ENCODE data around the gene ABTB1.
A peak's percentile ranks its signal among the peaks of the same experiment; 100 is the strongest.
"Not testable (repeated sequence)": the region's sequence is repeated elsewhere in the genome, so short reads cannot be mapped to it uniquely, and the experiment has no call there.

Gene ABTB1

DNA sequence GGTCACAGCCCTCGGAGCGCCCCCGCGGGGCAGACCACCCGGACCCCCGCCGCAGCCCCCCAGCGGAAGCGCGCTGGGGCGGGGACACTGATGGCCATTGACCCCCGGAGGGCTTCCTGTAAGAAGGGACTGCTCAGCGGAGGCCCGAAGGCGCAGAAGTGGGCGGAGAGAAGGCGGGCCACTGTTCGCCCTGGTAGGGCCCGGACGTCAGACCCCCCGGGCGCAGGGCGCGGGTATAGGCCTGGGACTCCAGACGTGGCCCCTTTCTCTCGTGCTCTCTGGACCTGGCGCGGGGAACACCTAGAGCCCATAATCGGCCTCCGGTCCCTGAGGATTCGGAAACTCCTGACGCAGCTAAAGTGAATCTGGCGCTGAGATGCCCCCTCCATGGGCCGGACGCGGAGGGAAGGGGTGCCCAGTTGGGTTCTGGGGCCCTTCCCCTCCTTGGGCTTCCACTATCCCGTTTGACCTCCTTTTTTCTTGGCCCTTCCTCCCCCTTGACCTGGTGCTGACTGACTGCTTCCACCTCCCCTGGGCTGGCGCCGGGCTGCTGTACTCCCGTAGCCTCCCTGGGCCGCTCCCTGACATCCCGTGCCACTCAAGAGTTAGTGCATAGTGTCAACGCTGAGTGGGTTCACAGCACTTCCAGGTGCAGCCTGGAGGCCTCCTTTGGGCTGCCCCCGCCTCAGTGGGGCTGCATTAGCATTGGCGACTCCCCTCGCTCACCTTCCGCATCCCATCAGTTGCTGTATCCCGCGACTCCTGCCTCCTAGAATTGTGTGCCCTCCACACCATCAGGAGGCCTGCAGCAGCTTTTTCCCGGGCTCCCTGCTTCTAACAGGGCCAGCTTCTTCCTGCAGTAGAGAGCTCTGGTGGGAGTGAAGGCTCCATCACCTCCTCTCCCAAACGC is 694 bp downstream of the ABTB1 start:
- DNase-seq (ENCODE audit: low spot score) = peak; percentile 49

DNA sequence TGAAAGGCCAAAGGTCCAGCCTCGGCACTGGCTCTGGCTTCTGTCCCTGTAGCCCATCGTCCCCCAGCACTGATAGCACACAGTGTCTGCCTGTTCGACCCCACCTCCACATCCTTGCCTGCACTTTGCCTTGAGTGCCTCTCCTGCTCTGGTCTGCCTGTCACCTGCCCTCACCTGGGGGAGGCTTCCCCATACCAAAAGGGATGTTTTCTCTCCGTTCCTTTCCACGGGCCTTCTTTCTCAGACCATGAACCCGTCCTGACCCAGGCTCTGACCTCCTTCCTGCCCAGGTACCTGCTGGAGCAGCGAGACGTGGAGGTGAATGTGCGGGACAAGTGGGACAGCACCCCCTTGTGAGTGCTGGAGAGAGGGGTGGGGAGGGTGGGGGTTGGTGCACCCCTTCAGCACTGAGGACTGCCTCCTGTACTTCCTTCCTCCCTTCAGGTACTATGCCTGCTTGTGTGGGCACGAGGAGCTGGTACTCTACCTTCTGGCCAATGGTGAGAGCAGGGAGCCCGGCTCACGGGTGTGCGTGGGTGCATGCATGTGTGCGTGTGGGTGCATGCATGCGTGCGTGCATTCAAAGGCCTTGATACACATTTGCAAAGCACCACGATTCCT is 1.5 kb downstream of the ABTB1 start:
- DNase-seq (ENCODE audit: low spot score) = no peak

DNA sequence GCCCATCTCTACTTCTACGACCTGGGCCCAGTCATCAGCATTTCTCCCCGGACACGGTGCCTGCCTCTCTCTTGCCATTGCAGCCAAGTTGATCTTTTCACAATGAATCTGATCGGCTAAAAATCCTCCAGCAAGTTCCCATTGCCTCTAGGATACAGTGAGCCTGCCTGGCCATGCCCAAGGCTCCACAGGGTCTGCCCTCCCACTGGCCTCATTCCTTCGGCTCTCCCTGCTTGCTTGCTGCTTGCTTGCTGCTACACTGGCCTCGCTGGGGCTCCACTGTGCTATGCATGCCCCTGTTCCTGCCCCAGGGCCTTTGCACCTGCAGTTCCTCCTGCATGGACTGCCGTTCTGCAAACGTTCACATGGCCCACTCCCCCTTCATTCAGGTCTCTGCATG is 2.0 kb downstream of the ABTB1 start:
- no peak for DNase-seq (ENCODE audit: low spot score)

DNA sequence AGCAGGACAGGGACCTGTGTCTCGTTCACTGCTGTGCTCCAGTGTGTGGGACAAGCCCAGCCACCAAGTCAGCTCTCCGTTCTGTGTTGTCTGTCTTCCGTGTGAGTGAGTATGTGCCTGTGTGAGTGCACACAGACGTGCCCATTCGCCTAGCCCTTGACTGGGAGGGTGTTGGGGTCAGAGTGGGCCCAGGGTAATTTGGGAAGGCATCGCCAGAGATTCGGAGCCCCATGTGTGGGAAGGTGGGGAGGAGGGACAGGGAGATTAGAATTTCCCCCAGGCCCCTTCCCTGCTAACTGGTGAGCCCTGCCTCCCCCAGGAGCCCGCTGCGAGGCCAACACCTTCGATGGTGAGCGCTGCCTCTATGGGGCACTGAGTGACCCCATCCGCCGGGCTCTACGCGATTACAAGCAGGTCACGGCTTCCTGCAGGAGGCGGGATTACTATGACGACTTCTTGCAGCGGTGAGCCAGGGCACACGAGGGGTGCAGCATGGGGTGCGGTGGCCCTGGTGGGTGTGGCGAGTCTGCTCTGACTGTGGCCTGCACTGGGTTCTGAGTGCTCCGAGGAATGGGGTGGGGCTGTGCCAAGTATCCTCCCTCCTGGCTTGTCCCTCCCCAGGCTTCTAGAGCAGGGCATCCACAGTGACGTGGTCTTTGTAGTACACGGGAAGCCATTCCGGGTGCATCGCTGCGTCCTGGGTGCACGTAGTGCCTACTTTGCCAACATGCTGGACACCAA is 3.1 kb downstream of the ABTB1 start:
- no peak for DNase-seq (ENCODE audit: low spot score)

DNA sequence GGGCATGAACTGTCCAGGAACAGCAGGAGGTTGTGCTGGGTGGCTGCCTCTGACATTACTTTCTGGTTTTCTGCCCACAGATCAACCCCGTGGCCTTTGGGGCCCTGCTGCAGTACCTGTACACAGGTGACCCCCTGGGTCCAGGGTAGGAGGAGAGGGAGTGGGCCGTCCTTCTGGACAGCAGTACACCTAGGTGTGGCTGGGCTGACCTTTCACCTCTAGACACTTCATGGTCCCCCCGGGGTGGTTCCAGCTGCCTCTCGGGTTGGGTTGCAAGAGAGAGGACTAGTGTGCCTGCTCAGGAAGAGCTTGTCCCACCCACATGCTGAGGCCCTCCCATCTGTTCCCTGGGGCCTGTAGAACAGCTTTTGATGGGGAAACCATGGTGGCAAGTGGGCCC is 3.7 kb downstream of the ABTB1 start:
- DNase-seq (ENCODE audit: low spot score) = no peak

DNA sequence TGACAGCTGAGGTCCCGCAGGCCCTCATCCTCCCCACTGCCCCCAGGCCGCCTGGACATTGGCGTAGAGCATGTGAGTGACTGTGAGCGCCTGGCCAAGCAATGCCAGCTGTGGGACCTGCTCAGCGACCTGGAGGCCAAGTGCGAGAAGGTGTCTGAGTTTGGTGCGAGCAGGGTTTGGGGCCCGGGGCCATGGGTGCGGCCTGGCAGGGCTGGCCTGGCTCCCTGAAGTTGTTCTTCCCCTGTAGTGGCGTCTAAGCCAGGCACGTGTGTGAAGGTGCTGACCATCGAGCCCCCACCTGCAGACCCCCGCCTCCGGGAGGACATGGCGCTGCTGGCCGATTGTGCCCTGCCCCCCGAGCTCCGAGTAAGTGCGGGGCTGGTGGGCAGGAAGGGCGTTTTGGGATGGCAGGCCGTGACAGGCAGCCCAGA is 4.2 kb downstream of the ABTB1 start:
- DNase-seq (ENCODE audit: low spot score) = no peak

DNA sequence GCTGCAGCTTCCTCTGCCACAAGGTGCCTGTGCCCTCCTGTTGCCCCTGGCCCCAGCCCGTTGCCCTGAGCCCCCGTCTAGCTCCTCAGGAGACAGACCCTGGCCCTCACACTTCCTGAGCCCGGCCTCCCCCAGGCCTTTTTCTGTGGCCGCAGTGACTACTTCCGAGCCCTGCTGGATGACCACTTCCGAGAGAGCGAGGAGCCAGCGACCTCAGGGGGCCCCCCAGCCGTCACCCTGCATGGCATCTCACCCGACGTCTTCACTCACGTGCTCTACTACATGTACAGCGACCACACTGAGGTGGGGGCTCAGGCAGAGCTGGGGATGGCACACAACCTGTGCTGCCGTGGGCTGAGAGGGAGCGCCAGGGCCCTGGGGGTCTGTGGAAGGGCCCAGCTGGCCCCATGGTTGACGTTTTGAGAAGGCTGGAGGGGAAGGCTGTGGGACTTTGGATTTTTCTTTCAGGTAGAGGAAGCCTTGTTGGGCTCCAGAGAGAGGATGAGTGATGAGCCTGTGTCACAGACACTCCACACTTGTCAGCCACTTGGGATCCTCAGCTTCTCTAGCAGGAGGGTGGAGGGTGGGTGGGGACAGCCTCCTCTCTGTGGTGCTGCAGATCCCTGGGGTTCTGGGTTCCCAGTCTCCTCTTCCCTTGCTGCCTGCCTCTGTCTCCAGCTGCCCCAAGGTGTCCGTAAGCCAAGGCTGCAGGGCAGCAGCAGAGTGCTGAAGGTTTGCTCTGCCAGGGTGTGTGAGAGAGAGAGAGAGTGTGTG is 5.0 kb downstream of the ABTB1 start:
- DNase-seq (ENCODE audit: low spot score) = no peak

DNA sequence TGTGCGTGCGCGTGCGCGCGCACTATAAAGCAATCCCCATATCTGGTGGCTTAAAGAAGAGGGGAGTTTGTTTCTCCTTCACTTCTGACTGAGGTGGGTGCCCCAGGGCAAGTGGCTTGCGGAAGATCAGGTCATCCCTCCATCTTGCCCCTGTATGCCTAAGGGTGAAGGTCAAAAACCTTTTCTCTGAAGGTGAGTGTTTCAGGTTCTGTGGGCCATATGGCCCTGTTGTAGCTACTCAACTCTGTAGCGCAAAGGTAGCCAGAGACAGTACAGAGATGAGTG is 5.5 kb downstream of the ABTB1 start:
- DNase-seq (ENCODE audit: low spot score) = no peak

DNA sequence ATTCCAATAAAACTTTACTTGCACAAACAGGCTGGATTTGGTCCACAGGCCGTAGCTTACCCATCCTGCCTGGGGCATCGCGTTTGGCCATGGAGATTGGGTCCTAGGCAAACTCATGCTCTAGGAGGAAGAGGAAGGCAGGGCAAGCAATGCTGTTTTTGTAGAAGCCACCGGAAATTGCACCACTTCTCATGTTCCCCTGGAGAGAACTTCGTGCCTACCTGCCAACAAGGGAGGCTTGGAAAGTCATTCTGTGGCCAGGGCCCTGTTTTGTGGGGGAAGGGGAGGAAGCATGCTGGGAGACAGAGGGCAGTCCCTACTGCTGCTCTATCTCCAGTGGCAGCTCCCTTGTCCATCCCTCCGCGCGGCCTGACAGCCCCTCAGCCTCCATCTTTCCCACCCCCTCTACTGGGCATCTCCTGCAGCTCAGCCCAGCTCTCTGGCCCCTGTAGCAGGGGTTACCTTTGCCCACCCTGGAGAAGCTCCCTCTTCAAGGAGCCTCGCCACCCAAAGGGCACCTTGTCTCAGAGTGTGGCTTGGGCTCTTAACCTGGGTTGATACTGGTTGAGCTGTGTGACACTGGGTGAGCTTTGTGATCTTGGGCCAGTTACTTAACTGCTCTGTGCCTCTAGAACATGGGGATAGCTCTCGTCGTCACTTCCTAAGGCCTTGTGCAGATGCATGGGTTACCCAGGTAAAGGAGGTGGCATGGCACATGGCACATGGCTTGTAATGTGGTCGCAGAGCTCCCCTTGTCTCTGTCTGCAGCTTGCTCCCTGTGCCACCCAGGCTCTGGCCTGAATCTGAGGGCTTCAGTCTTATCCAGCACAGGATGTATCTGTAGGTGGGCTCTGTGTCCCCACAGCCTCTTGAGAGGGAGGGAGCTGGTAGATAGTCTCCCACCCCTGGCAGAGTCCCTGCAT is 6.1 kb downstream of the ABTB1 start:
- DNase-seq (ENCODE audit: low spot score) = no peak

DNA sequence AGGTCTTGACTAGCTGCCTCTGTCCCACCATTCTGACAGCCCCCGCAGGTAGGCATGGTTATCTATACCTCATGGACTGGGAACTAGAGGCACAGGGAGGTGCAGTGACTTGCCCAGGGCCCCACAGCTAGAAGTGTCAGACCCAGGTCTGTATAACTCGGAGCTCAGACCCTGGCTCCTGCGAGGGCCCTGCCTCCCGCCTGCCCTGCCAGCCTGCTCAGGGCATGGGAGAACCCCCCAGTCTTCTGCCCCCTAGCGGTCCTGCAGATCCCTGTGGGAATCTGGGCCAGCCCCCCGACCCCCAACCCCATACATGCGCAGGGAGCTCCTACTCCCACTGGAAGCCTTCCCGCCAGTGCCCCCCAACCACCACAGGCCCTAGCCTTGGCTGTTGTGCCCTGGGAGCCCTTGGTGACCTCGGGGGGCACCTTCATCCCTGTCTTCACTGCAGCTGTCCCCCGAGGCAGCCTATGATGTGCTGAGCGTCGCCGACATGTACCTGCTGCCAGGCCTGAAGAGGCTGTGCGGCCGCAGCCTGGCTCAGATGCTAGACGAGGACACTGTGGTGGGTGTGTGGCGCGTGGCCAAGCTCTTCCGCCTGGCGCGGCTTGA is 6.9 kb downstream of the ABTB1 start:
- DNase-seq (ENCODE audit: low spot score) = no peak

DNA sequence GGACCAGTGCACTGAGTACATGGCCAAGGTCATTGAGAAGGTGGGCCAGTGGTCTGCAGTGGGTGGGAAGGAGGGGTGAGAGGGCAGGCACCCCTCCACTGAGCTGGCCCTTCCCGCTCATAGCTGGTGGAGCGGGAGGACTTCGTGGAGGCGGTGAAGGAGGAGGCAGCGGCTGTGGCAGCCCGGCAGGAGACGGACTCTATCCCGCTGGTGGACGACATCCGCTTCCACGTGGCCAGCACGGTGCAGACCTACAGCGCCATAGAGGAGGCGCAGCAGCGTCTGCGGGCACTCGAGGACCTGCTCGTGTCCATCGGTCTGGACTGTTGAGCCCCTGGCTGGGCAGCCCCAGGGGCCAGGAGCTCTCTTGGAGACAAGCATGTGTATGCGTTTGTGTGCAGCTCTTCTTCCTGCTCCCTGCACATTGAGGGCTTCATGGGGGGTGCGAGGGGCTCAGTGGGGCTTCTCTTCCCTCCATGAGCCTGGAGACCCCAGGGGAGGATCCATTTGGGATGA is 7.5 kb downstream of the ABTB1 start:
- DNase-seq (ENCODE audit: low spot score) = no peak

DNA sequence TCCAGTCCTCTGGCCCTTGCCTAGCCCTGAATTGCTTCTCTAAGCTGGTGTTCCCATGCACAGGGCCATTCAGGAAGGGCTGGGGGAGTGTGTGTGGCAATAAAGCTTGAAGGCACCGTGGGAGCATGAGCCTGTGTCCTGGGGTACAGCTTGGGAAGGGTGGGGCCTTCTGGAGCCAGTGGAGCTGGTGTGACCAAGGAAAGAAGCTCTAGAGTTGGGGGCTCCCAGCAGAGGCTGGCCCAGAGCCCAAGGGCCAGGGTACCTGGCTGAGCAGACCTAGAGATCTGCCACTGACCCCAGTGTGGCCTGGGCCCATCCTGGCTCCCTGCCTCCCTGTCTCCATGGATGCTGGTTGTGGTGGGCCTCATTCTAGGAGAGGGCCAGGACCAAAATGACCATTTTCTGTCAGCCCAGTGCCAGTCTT is 8.1 kb downstream of the ABTB1 start:
- no peak for DNase-seq (ENCODE audit: low spot score)

DNA sequence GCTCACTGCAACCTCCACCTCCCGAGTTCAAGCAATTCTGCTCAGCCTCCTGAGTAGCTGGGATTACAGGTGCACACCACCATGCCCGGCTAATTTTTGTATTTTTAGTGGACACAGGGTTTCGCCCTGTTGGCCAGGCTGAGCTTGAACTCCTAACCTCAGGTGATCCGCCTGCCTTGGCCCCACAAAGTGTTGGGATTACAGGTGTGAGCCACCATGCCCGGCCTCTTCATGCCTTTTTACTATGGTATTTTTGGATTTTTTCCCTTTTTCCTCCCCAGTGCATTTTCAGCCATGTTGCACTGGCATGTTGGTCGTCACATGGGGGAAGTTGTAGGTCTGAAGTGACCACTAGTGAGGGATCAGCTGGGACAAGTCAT is 9.4 kb downstream of the ABTB1 start:
- not testable (repeated sequence) for DNase-seq (ENCODE audit: low spot score)

DNA sequence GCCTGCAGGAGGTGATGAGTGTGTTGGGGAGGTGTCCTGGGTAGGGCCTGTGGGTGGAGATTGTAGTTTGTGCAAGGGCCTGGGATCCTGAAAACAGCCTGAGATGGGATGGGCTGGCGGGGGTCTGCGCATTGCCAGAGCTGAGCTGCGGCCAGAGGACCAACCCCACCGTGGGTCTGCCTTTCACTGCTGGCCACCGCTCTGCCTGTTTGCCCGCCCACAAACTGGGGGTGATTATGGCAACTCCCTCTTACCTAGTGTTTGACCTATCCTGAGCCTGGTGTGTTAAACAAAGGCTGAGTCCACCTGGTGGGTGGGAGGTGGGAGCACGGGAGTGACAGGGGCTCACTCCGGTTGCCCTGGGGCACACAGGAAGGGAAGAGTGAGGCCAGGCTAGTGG is 9.8 kb downstream of the ABTB1 start:
- DNase-seq (ENCODE audit: low spot score) = no peak

DNA sequence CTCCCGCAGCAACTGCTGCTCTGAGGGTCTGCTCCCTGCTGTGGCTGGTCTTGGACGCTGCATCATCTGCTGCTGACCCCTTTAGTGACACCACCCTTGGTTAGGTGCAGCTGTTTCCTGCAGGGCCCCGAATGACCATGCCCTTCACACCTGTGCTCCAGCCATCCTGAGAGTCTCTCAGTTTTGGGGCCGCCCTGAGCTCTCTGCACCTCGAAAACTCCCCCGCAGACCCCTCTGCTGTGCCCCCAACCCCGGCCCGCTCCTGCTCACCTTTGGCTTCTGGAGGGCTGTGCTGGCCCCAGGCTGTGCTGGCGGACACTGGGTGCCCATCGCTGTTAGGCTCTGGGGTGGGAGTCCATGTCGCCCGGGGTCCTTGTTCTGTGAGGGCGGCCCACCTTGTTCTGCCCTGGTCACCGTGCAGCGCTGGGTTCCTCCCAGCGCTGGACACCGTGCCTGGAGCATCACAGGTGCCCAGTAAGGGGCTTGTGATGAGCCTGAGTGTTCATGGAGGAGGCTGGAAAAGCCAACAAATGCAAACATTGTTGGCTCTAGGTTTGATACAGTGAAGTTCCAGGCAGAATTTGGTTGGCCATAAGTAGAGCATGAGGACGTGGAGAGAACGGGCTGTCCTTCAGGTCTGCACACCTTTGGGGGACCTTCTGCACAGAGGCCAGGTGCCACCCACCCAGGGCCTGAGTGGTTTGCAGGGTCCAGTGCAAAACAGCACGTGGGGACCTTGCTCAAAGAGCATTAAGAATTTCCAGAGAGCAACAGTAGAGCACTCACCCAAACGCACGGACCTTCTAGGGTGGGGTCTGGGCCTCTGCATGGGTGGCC is 12.3 kb downstream of the ABTB1 start:
- no peak for DNase-seq (ENCODE audit: low spot score)

DNA sequence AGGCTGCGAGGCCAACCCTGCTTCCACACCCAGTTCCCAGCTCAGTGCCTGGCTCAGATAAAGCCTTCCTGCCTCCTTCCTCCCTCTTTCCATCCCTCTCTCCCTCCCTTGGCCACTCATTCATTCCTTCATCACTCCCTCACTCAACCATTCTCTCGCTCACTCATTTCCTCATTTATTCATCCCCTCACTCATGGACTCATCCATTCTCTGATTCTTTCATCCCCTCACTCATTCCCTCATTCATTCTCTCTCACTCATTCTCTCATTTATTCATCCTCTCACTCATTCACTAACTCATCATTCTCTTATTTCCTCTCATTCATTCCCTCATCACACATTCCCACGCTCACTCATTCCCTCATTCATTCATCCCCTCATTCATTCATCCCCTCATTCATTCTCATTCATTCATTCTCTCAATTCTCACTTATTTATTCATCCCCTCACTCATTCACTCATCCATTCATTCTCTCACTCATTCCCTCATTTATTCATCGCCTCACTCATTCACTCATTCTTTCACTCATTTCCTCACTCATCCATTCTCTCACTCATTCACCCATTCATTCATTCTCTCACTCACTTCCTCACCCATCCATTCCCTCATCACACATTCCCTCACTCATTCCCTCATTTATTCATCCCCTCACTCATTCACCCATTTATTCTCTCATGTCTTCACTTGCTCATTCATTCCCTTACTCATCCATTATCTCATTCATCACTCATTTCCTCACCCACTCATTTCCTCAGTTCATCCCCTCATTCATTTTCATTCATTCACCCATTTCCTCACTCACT is 13.2 kb downstream of the ABTB1 start:
- no peak for DNase-seq (ENCODE audit: low spot score)

DNA sequence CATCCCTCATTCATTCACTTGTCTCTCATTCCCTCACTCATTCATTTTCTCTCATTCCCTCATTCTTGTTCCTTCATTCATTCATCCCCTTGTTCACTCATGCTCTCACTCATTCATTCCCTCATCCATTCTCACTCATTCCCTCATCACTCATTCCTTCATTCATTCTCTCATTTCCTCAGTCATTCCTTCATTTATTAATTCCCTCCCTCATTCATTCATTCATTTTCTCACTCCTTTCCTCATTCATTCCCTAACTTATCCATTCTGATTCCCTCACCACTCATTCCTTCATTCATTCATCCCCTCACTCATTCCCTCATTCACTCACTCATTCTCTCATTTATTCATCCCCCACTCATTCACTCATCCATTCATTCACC is 13.8 kb downstream of the ABTB1 start:
- DNase-seq (ENCODE audit: low spot score) = no peak

DNA sequence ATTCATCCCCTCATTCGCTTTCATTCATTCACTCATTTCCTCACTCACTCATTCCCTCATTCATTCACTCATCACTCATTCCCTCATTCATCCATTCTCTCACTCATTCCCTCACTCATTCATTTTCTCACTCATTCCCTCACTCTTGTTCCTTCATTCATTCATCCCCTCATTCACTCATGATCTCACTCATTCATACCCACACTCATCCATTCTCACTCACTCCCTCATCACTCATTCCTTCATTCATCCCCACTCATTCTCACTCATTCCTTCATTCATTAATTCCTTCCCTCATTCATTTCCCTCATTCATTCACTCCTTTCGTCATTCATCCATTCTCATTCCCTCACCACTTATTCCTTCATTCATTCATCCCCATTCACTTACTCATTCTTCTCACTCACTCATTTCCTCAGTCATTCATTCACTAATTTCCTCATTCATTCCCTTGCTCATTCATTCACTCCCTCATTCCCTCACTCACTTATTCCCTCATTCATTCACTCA is 14.5 kb downstream of the ABTB1 start:
- DNase-seq (ENCODE audit: low spot score) = no peak

DNA sequence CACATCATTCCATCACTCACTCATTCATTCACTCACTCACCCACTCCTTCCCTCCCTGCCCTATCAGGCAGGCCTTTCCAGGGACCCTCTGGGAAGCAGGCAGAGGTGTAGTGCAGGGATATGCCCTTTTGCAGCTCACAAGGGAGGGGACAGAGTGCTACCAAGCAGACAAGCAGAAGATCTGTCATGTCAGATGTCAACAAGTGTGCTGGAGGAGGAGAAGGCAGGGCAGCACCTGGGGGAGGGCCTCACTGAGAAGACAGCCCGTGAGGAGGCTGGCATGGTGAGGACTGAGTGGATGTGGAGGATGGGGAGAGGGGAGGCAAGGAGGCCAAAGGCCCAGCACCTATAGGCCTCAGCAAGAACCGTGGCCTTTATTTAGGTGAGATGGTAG is 15.3 kb downstream of the ABTB1 start:
- DNase-seq (ENCODE audit: low spot score) = no peak
